Trophoblast cell (in vitro differentiated cells and primary cell): ENCODE data around the gene EPHB6.

Experiments
- DNase-seq, 2 donors: peaks; one replicate each; pipeline ENCODE4 v3.0.0-alpha.2; 2016
- H2AFZ ChIP-seq: 2 replicates; pipeline ENCODE4 v1.6.1; 2013; ENCODE audit warnings: low read length, moderate library complexity, mild to moderate bottlenecking; ENCODE audit not compliant: insufficient read depth, poor library complexity
- H2AK5ac ChIP-seq: 2 replicates; pipeline ENCODE4 v1.6.1; 2013; ENCODE audit warnings: mild to moderate bottlenecking, low read length
- H2BK120ac ChIP-seq: 2 replicates; pipeline ENCODE4 v1.6.1; 2013; ENCODE audit warnings: low read length, mild to moderate bottlenecking, moderate library complexity; ENCODE audit not compliant: insufficient read depth, poor library complexity
- H2BK12ac ChIP-seq: 2 replicates; pipeline ENCODE4 v1.6.1; 2013; ENCODE audit warnings: mild to moderate bottlenecking, low read length, moderate library complexity
- H2BK5ac ChIP-seq: 2 replicates; pipeline ENCODE4 v1.6.1; 2013; ENCODE audit warnings: low read length, low read depth, moderate library complexity, mild to moderate bottlenecking; ENCODE audit not compliant: poor library complexity
- H3K14ac ChIP-seq: 2 replicates; pipeline ENCODE4 v1.6.1; 2013; ENCODE audit warnings: mild to moderate bottlenecking, low read length
- H3K18ac ChIP-seq: 2 replicates; pipeline ENCODE4 v1.6.1; 2013; ENCODE audit warnings: mild to moderate bottlenecking, low read length
- H3K23ac ChIP-seq: 2 replicates; pipeline ENCODE4 v1.6.1; 2013; ENCODE audit warnings: low read length
- H3K27ac ChIP-seq: 2 replicates; pipeline ENCODE4 v1.5.1; 2013; ENCODE audit warnings: low read depth, mild to moderate bottlenecking, inconsistent platforms, low read length, moderate library complexity
- H3K27me3 ChIP-seq: 2 replicates; pipeline ENCODE4 v1.6.1; 2013; ENCODE audit warnings: inconsistent platforms, mild to moderate bottlenecking, low read length, moderate library complexity; ENCODE audit not compliant: insufficient read depth
- H3K36me3 ChIP-seq, 2 experiments: 1 replicate in 1 of 2; 2 replicates in 1 of 2; pipeline ENCODE4 v1.6.1; 2013; ENCODE audit warnings: low read length in 2 of 2, mild to moderate bottlenecking in 2 of 2, moderate library complexity in 1 of 2; ENCODE audit not compliant: insufficient read depth in 2 of 2, control insufficient read depth in 1 of 2
- H3K4ac ChIP-seq: 2 replicates; pipeline ENCODE4 v1.6.1; 2013; ENCODE audit warnings: low read depth, mild to moderate bottlenecking, low read length, moderate library complexity
- H3K4me1 ChIP-seq, 2 experiments: 1 replicate in 1 of 2; 2 replicates in 1 of 2; pipeline ENCODE4 v1.6.1; 2013; ENCODE audit warnings: low read length in 2 of 2, mild to moderate bottlenecking in 2 of 2, moderate library complexity in 1 of 2; ENCODE audit not compliant: insufficient read depth in 2 of 2, control insufficient read depth in 1 of 2
- H3K4me2 ChIP-seq: 2 replicates; pipeline ENCODE4 v1.6.1; 2013; ENCODE audit warnings: inconsistent platforms, mild to moderate bottlenecking, low read length, moderate library complexity
- H3K4me3 ChIP-seq: 2 replicates; pipeline ENCODE4 v1.5.1; 2013; ENCODE audit warnings: mild to moderate bottlenecking, low read depth, low read length, inconsistent platforms
- H3K79me1 ChIP-seq: one replicate; pipeline ENCODE4 v1.6.1; 2013; ENCODE audit warnings: low read length
- H3K79me2 ChIP-seq: 2 replicates; pipeline ENCODE4 v1.6.1; 2013; ENCODE audit warnings: low read length, mild to moderate bottlenecking; ENCODE audit not compliant: control insufficient read depth, insufficient read depth, poor library complexity
- H3K9ac ChIP-seq: 2 replicates; pipeline ENCODE4 v1.6.1; 2013; ENCODE audit warnings: mild to moderate bottlenecking, low read length
- H3K9me3 ChIP-seq: 2 replicates; pipeline ENCODE4 v1.6.1; 2013; ENCODE audit warnings: low read depth, mild to moderate bottlenecking, control low read depth, inconsistent platforms, low read length; ENCODE audit not compliant: insufficient read depth
- H4K12ac ChIP-seq: 2 replicates; pipeline ENCODE4 v1.6.1; 2013; ENCODE audit warnings: low read depth, mild to moderate bottlenecking, low read length, moderate library complexity
- H4K8ac ChIP-seq: 2 replicates; pipeline ENCODE4 v1.6.1; 2013; ENCODE audit warnings: low read depth, mild to moderate bottlenecking, low read length, moderate library complexity
- H4K91ac ChIP-seq: one replicate; pipeline ENCODE4 v1.6.1; 2013; ENCODE audit warnings: low read depth, mild to moderate bottlenecking, low read length, moderate library complexity
- WGBS: extraction: QIAGEN DNeasy Blood & Tissue Kit; methylation state at CpG from one replicate; pipeline ENCODE4 v1.1.7; 2013; ENCODE audit warnings: missing lambda C conversion rate; ENCODE audit not compliant: insufficient read length, insufficient coverage; ENCODE audit errors: extremely low coverage; 5-methylcytosine and 5-hydroxymethylcytosine counted together

Gene EPHB6

GRCh38 chr7:142855114-142855743 lies 353 bp downstream of the EPHB6 start:
- Histone ChIP-seq H3K18ac (peak overlapping the region; percentile 59), H3K27ac (no peak overlapping the region), H2BK120ac (peak overlapping the region; percentile 69), H3K4me3 (peak overlapping the region; percentile 78), H2AK5ac (no peak overlapping the region), H3K4me2 (peak overlapping the region; percentile 87), H3K79me2 (peaks cover 7% of the 10 kb centered on the region), H3K23ac (no peak overlapping the region), H4K12ac (no peak overlapping the region), H3K4me1 (peaks cover 4 to 23% of the 10 kb centered on the region in 2 experiments), H3K9ac (peak overlapping the region; percentile 15), H3K14ac (peak overlapping the region; percentile 23), H2BK5ac (no peak overlapping the region), H3K36me3 (no peaks in the 10 kb centered on the region), H3K9me3 (peaks cover 2% of the 10 kb centered on the region), H2BK12ac (no peak overlapping the region), H4K8ac (peak overlapping the region; percentile 16), H3K79me1 (peaks cover 10% of the 10 kb centered on the region), H3K27me3 (no peaks in the 10 kb centered on the region), H2AFZ (peak overlapping the region; percentile 53), H4K91ac (peak overlapping the region; percentile 53), H3K4ac (peak overlapping the region; percentile 9)
- DNase-seq: no peak
- no CpG with 5 or more reads among the region's 43 CpGs for WGBS

GRCh38 chr7:142855756-142856564 lies 1.1 kb downstream of the EPHB6 start:
- H3K4ac ChIP-seq: no peak overlapping the region
- DNase-seq: no peak
- H3K27me3 ChIP-seq: no peaks in the 10 kb centered on the region
- no peaks in the 10 kb centered on the region for H3K36me3 ChIP-seq
- peaks cover 2% of the 10 kb centered on the region for H3K9me3 ChIP-seq
- H4K8ac ChIP-seq: no peak overlapping the region
- peak overlapping the region; percentile 78 for H3K4me3 ChIP-seq
- no peak overlapping the region for H3K14ac ChIP-seq
- H2AFZ ChIP-seq: no peak overlapping the region
- H3K9ac ChIP-seq: no peak overlapping the region
- H3K4me1 ChIP-seq: peaks cover 4 to 23% of the 10 kb centered on the region in 2 experiments
- H4K12ac ChIP-seq: no peak overlapping the region
- no peak overlapping the region for H2BK120ac ChIP-seq
- H3K27ac ChIP-seq: no peak overlapping the region
- H3K18ac ChIP-seq: no peak overlapping the region
- no peak overlapping the region for H4K91ac ChIP-seq
- no peak overlapping the region for H3K23ac ChIP-seq
- peak overlapping the region; percentile 87 for H3K4me2 ChIP-seq
- H2BK12ac ChIP-seq: no peak overlapping the region
- H3K79me1 ChIP-seq: peaks cover 10% of the 10 kb centered on the region
- no CpG with 5 or more reads among the region's 12 CpGs for WGBS
- no peak overlapping the region for H2AK5ac ChIP-seq
- H2BK5ac ChIP-seq: no peak overlapping the region
- H3K79me2 ChIP-seq: peaks cover 7% of the 10 kb centered on the region

- no peak for DNase-seq
- H2BK12ac ChIP-seq: no peak overlapping the region
- no peak overlapping the region for H3K4me3 ChIP-seq
- no peak overlapping the region for H3K23ac ChIP-seq
- no peak overlapping the region for H2BK120ac ChIP-seq
- no CpG with 5 or more reads among the region's 7 CpGs for WGBS
- H2BK5ac ChIP-seq: no peak overlapping the region
- H3K4me1 ChIP-seq: peaks cover 4 to 23% of the 10 kb centered on the region in 2 experiments
- no peak overlapping the region for H3K14ac ChIP-seq
- H3K27ac ChIP-seq: no peak overlapping the region
- peaks cover 2% of the 10 kb centered on the region for H3K9me3 ChIP-seq
- peaks cover 10% of the 10 kb centered on the region for H3K79me1 ChIP-seq
- no peak overlapping the region for H4K91ac ChIP-seq
- H3K36me3 ChIP-seq: no peaks in the 10 kb centered on the region
- no peaks in the 10 kb centered on the region for H3K27me3 ChIP-seq
- no peak overlapping the region for H3K4ac ChIP-seq
- no peak overlapping the region for H3K9ac ChIP-seq
- peaks cover 7% of the 10 kb centered on the region for H3K79me2 ChIP-seq
- no peak overlapping the region for H4K12ac ChIP-seq
- no peak overlapping the region for H3K18ac ChIP-seq
- H4K8ac ChIP-seq: no peak overlapping the region
- H2AK5ac ChIP-seq: no peak overlapping the region
- no peak overlapping the region for H3K4me2 ChIP-seq
- H2AFZ ChIP-seq: no peak overlapping the region
Observed at GRCh38 chr7:142856565-142857245, 1.8 kb downstream of the EPHB6 start.

- Histone ChIP-seq H3K27ac (peak overlapping the region; percentile 4), H2BK12ac (no peak overlapping the region), H2AFZ (no peak overlapping the region), H3K9ac (no peak overlapping the region), H3K9me3 (peaks cover 2% of the 10 kb centered on the region), H4K8ac (no peak overlapping the region), H3K23ac (no peak overlapping the region), H3K14ac (no peak overlapping the region), H3K18ac (no peak overlapping the region), H2BK120ac (no peak overlapping the region), H4K12ac (no peak overlapping the region), H3K79me2 (peaks cover 7% of the 10 kb centered on the region), H3K4me2 (no peak overlapping the region), H3K27me3 (no peaks in the 10 kb centered on the region), H4K91ac (no peak overlapping the region), H3K4me1 (peaks cover 4 to 23% of the 10 kb centered on the region in 2 experiments), H3K4me3 (no peak overlapping the region), H2AK5ac (no peak overlapping the region), H3K36me3 (peaks cover 0 to 2% of the 10 kb centered on the region in 2 experiments), H3K4ac (no peak overlapping the region), H2BK5ac (no peak overlapping the region), H3K79me1 (peaks cover 10% of the 10 kb centered on the region)
- no peak for DNase-seq
- WGBS: no CpG with 5 or more reads among the region's 5 CpGs
Observed at GRCh38 chr7:142857625-142858024, 2.7 kb downstream of the EPHB6 start.
